ENCODE results near the gene FBXO8.
A peak's percentile ranks its signal among the peaks of the same experiment; 100 is the strongest.
"Not testable (repeated sequence)": the region's sequence is repeated elsewhere in the genome, so short reads cannot be mapped to it uniquely, and the experiment has no call there.

The FBXO8 gene

DNA sequence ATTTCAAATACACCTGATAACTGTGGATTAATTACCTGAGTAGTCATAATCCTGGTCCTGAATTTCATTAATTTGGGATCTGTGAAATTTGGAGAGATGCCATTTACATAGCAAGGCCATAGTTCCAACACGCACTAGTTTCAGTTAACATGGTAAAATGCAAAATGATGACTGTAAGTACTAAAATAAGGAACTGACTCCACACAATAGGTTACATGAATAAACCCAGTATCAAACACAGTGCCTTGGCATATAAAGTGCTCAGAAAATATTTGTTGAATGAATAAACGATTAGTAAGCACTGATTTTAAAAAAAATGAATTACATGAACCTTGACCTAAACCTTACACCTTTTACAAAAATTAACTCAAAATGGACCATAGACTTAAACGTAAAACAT lies 9.0 kb downstream of the FBXO8 start:
- Mint-ChIP-seq H3K27me3 (no peaks in the 10 kb centered on the region), H3K9me3 (no peaks in the 10 kb centered on the region), H3K4me3 (no peak overlapping the region), H3K4me1 (ENCODE audit: low read depth) (peaks cover 55% of the 10 kb centered on the region), H3K27ac (no peak overlapping the region), H3K36me3 (ENCODE audit: low read depth) (peaks cover 16% of the 10 kb centered on the region)
- no peak for DNase-seq

DNA sequence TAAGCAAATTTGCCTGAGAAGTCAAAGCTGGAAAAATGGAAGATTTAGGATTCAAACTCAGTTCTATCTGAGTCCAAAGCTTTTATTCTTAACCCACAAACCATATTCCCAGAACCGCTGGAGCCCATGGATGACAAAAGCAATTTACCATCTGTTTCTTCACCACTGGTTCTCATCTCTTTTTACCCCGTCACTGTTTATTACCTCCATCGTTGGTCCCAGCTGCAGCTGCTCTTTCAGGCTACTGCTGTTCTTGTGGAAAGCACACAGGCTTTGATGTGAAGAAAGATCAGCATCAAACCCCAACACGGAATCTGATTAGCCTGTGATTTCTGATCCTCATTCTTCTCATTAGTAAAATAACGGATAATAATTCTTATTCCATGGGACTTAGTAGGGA lies 9.5 kb downstream of the FBXO8 start:
- Mint-ChIP-seq H3K4me3 (no peak overlapping the region), H3K36me3 (ENCODE audit: low read depth) (peaks cover 14% of the 10 kb centered on the region), H3K4me1 (ENCODE audit: low read depth) (peaks cover 50% of the 10 kb centered on the region), H3K27ac (no peak overlapping the region), H3K27me3 (no peaks in the 10 kb centered on the region), H3K9me3 (no peaks in the 10 kb centered on the region)
- DNase-seq, result no peak

DNA sequence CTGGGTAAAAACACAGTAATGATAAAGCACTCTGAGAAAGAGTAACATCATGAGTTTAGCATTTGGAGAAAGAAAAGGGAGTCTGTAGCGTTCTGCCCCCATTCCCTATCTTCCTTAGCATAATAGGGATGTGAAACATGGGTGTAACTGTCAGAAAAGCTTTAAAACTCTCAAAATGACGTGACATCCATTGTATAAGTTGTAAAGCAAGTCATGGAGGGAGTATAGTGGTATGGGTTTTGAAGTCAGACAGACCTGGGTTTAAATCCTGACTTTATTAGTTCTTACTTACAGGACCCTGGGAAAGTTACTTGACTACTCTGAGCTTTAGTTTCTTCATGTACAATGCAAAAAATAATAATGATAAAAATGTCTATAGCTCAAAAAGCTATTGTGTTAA lies 17.1 kb downstream of the FBXO8 start:
- H3K27ac Mint-ChIP-seq, result no peak overlapping the region
- H3K9me3 Mint-ChIP-seq, result no peaks in the 10 kb centered on the region
- H3K4me1 Mint-ChIP-seq (ENCODE audit: low read depth), result peaks cover 26% of the 10 kb centered on the region
- DNase-seq, result no peak
- no peak overlapping the region for H3K4me3 Mint-ChIP-seq
- H3K36me3 Mint-ChIP-seq (ENCODE audit: low read depth), result peaks cover 25% of the 10 kb centered on the region
- no peaks in the 10 kb centered on the region for H3K27me3 Mint-ChIP-seq

DNA sequence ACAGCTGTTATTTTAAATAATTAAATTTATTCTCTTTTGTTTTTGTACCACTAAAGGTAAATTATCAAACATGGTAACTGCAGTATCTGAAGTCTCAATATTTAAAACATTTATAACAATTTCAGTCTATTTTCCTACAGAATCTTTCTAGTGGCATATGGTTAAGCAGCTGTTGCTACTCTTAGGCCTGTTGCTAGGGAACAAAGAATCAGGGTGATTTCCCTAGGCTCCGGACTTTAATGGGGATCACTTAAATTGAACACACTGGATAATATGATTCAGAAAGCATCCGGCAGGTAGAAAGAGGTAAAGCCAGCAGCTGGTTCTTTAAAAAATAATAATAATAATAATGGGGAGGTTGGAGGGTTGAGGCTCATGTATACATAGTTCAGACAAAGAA lies 17.6 kb downstream of the FBXO8 start:
- Mint-ChIP-seq H3K9me3 (no peaks in the 10 kb centered on the region), H3K36me3 (ENCODE audit: low read depth) (peaks cover 24% of the 10 kb centered on the region), H3K4me3 (no peak overlapping the region), H3K27me3 (no peaks in the 10 kb centered on the region), H3K27ac (no peak overlapping the region), H3K4me1 (ENCODE audit: low read depth) (peaks cover 21% of the 10 kb centered on the region)
- DNase-seq, result no peak

DNA sequence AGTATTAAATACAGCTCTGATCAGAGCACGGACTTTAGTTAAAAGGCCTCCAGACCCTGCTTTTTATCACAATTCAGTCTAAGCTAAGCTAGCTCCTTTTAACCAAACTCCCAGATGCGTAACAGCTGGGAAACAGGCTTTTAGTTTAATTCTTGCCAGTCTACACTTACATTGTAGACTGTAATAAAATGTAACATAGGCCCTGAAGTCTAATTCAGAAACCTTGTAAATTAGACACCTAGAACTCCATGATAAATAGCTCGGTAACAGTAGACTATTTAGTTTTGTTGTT lies 20.1 kb downstream of the FBXO8 start:
- Mint-ChIP-seq H3K4me3 (no peak overlapping the region), H3K9me3 (no peaks in the 10 kb centered on the region), H3K4me1 (ENCODE audit: low read depth) (peaks cover 19% of the 10 kb centered on the region), H3K27me3 (no peaks in the 10 kb centered on the region), H3K36me3 (ENCODE audit: low read depth) (peaks cover 29% of the 10 kb centered on the region), H3K27ac (no peak overlapping the region)
- DNase-seq, result no peak

DNA sequence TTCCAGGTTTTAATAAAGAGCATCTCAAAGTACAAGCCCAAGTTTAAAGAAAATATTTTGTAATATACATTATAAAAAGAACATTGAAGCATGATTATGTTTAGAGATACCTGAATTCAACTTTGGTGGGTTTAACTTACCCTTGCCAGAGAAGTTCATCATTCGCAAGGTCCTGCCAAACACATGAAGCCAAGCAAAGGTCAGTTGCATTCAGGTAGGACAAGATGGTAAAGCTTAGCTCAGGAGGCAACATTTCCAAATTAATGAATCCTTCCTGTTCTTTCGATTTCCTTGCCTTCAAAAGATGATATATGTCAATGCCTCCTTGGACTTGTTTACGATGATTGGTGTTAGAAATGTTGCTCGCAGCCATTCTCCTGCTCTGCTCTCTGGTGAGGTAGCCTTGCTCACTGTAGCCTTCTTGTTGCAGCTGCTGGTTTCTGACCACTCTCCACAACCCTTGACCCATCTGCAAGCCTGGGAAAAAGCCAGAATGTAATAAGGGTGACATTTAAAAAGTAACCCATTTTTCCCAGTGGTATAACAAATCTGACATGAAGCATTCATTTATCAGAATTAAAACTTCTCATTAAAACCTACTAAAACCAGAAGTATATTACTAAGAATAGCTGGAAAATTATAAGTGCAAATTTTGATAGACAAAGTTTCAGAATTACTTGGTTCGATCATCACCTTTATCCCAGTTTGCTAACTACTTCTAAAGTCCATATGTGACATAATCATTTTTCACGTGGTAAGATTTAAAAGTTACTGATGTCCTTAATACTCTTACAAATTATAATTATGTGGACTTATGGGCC lies 20.6 kb downstream of the FBXO8 start:
- Mint-ChIP-seq H3K27me3 (no peaks in the 10 kb centered on the region), H3K4me1 (ENCODE audit: low read depth) (peaks cover 19% of the 10 kb centered on the region), H3K9me3 (no peaks in the 10 kb centered on the region), H3K27ac (peak overlapping the region; percentile 36), H3K36me3 (ENCODE audit: low read depth) (peaks cover 30% of the 10 kb centered on the region), H3K4me3 (no peak overlapping the region)
- no peak for DNase-seq

DNA sequence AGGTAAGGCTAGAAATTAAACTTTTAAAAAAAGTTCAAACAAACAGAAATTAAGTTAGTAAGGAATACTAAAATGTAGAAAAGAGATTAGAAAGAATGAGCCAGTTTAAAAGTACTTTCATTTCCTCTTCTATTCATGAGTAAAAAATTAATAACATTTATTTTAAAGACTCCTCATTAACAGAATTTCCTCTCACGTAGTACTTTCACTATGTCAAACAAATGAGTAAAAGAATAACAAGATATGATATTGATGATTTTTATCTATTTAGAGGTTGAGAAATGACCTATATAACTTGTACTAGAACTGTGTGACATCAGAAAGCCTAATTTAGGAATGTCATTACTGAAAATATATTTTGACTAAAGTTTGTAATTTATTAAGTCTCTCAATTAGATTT lies 22.0 kb downstream of the FBXO8 start:
- Mint-ChIP-seq H3K4me1 (ENCODE audit: low read depth) (peaks cover 15% of the 10 kb centered on the region), H3K36me3 (ENCODE audit: low read depth) (peaks cover 35% of the 10 kb centered on the region)
- not testable (repeated sequence) for DNase-seq, H3K27me3 Mint-ChIP-seq, H3K4me3 Mint-ChIP-seq, H3K9me3 Mint-ChIP-seq, H3K27ac Mint-ChIP-seq

DNA sequence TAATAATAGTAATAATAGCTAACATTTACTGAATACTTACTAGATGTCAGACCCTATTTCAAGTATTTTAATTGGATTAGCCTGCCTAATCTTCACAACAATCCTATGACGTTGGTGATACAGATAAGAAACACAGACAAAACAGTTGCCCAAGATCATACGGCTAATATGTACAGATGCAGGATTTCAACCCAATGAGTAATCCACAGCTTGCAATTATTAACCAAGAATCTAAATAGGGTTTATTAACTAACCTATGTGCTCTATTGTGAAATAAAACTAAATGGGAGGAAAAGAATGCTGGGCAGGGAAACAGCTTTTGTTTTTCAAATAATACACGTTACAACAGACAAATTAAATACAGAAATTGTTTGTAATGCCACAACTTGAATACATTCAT lies 23.4 kb downstream of the FBXO8 start:
- Mint-ChIP-seq H3K27me3 (no peaks in the 10 kb centered on the region), H3K27ac (no peak overlapping the region), H3K4me1 (ENCODE audit: low read depth) (peaks cover 13% of the 10 kb centered on the region), H3K9me3 (no peaks in the 10 kb centered on the region), H3K36me3 (ENCODE audit: low read depth) (peaks cover 44% of the 10 kb centered on the region), H3K4me3 (no peak overlapping the region)
- no peak for DNase-seq

DNA sequence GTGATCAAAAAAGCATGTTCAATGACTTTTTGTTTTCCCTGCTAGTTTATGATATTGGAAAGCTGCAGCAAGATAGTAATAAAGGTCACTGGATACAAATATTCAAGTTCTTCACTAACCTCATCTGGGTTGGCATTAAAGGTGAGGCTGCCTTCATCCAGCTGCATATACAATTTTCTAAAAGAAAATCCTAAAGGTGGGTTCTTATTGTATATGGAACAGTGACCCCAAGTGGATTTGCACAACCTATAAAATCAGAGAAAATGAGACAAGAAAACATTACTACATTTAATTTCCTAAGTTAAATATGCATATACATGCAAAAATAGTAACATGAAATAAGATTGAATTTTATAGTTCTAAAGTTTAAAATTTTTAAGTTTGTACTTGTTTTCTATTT lies 23.9 kb downstream of the FBXO8 start:
- Mint-ChIP-seq H3K27ac (no peak overlapping the region), H3K27me3 (no peaks in the 10 kb centered on the region), H3K36me3 (ENCODE audit: low read depth) (peaks cover 48% of the 10 kb centered on the region), H3K4me3 (no peak overlapping the region), H3K9me3 (no peaks in the 10 kb centered on the region), H3K4me1 (ENCODE audit: low read depth) (peaks cover 10% of the 10 kb centered on the region)
- no peak for DNase-seq

DNA sequence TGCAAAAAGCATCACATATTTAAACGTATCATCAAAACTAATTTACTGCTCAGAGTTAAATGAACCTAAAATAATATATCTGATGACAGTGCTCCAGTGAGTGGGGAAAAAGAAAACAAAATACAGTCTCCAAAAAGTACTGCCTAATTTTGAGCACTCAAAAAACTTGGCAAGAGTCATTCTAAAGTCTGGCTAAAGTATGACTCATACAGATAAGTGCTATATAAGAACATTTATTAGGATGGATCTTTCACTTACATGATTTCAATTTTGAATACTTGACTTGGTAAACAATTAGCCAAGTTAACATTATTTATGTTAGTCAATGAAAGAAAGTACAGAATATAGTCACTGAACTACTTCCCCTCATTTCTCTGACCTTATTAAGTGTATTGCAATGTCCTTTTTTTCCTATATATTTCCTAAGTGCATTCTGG lies 27.2 kb downstream of the FBXO8 start:
- Mint-ChIP-seq H3K27me3 (no peaks in the 10 kb centered on the region), H3K27ac (no peak overlapping the region), H3K36me3 (ENCODE audit: low read depth) (peaks cover 43% of the 10 kb centered on the region), H3K9me3 (no peaks in the 10 kb centered on the region), H3K4me1 (ENCODE audit: low read depth) (peaks cover 8% of the 10 kb centered on the region), H3K4me3 (no peak overlapping the region)
- DNase-seq, result no peak

DNA sequence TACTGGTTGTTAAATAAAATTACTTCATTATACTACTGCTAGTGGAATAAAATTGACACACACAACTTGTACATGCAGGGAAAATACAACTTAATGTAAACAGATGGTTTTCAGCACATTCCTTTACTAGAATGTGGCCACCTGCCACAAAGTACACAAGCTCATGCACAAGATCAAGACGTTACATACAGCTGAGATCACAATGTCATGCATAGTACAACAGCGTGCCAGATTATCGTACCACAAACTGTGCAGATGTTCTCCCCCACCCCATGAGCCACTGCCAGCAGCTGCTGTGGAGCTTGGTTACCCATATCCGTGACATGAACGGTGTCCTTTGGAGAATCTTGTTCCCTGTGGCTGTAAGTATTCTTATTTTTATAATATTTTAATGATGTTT lies 27.7 kb downstream of the FBXO8 start:
- no peaks in the 10 kb centered on the region for H3K9me3 Mint-ChIP-seq
- peaks cover 8% of the 10 kb centered on the region for H3K4me1 Mint-ChIP-seq (ENCODE audit: low read depth)
- no peak overlapping the region for H3K27ac Mint-ChIP-seq
- no peaks in the 10 kb centered on the region for H3K27me3 Mint-ChIP-seq
- peaks cover 43% of the 10 kb centered on the region for H3K36me3 Mint-ChIP-seq (ENCODE audit: low read depth)
- H3K4me3 Mint-ChIP-seq, result no peak overlapping the region
- DNase-seq, result no peak

DNA sequence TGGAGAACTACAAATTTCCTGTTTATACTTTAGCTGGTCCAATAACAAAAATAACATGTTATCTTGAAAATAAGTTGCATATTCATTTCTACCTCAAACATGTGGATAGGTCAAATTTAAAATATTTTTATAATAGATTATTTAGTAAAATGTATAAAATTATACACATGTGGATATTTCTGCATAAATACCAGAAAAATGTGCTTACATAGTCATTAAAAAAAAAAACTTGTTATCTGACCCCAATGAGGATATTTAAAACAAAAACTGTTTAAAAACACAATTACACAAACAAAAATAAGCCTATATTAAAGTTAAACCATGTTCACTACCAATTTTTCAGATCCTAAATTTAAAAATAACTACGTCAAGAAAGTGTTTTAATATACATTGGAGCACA lies 28.1 kb downstream of the FBXO8 start:
- H3K27me3 Mint-ChIP-seq, result no peaks in the 10 kb centered on the region
- peaks cover 8% of the 10 kb centered on the region for H3K4me1 Mint-ChIP-seq (ENCODE audit: low read depth)
- H3K27ac Mint-ChIP-seq, result no peak overlapping the region
- DNase-seq, result no peak
- no peak overlapping the region for H3K4me3 Mint-ChIP-seq
- H3K36me3 Mint-ChIP-seq (ENCODE audit: low read depth), result peaks cover 41% of the 10 kb centered on the region
- H3K9me3 Mint-ChIP-seq, result no peaks in the 10 kb centered on the region

DNA sequence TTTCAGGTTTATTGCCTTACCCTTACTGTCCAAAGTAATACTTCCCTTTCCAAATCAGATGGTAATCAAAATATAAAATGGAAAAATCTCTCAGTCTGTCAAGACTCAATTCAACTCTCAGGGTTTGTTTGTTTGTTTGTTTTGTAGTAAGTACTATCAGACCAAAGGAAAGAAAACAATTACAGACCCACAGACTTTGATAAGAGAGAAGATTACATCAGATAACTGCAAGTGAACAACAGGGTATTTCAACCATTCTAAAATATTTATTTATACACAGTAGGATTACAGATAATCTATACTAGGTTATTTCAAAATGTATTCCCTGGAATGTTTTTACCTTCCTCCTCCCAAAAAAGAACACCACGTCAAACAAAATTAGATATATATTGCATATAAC lies 28.9 kb downstream of the FBXO8 start:
- no peak overlapping the region for H3K4me3 Mint-ChIP-seq
- H3K27ac Mint-ChIP-seq, result no peak overlapping the region
- H3K9me3 Mint-ChIP-seq, result no peaks in the 10 kb centered on the region
- H3K36me3 Mint-ChIP-seq (ENCODE audit: low read depth), result peaks cover 40% of the 10 kb centered on the region
- no peak for DNase-seq
- H3K4me1 Mint-ChIP-seq (ENCODE audit: low read depth), result peaks cover 8% of the 10 kb centered on the region
- no peaks in the 10 kb centered on the region for H3K27me3 Mint-ChIP-seq

DNA sequence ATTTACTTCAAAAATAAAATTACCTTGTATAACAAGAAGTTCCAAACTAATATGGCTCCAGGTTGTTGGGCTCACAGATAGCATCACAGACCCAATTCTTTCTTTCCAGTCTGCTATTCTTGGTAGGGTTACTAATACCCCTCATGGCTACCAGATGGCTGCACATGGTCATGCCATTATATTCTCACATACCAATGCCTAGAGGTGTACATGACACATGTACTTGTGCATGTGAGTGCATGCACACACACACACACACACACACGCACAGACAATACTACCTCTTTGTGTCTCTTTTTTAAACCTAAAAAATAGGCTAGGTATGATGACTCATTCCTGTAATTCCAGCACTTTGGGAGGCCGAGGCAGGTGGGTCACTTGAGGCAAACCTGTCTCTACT lies 31.1 kb downstream of the FBXO8 start:
- no peak overlapping the region for H3K4me3 Mint-ChIP-seq
- H3K27ac Mint-ChIP-seq, result no peak overlapping the region
- no peaks in the 10 kb centered on the region for H3K9me3 Mint-ChIP-seq
- H3K36me3 Mint-ChIP-seq (ENCODE audit: low read depth), result peaks cover 28% of the 10 kb centered on the region
- H3K4me1 Mint-ChIP-seq (ENCODE audit: low read depth), result peaks cover 8% of the 10 kb centered on the region
- no peak for DNase-seq
- H3K27me3 Mint-ChIP-seq, result no peaks in the 10 kb centered on the region

DNA sequence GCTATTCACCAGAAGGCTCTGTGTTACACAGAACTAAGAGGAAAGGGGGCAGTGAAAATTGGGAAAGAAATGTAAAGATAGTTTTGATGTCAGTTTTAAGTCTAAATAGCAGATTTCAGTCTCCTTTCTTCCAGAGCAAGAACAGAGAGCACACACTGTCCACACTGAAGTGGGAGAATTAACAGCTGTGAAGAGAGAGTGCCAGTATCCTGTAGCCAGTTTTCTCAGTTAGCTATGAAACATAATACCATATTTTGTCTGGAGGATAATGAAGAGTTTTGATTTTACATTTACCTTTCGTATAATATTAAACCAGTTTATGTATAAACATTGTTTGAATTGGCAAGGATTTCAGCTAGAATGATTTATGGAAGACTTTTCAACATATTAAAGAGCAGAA lies 35.1 kb downstream of the FBXO8 start:
- Mint-ChIP-seq H3K27me3 (no peaks in the 10 kb centered on the region), H3K4me3 (no peak overlapping the region), H3K9me3 (no peaks in the 10 kb centered on the region), H3K36me3 (ENCODE audit: low read depth) (peaks cover 4% of the 10 kb centered on the region), H3K4me1 (ENCODE audit: low read depth) (peaks cover 5% of the 10 kb centered on the region), H3K27ac (no peak overlapping the region)
- no peak for DNase-seq

DNA sequence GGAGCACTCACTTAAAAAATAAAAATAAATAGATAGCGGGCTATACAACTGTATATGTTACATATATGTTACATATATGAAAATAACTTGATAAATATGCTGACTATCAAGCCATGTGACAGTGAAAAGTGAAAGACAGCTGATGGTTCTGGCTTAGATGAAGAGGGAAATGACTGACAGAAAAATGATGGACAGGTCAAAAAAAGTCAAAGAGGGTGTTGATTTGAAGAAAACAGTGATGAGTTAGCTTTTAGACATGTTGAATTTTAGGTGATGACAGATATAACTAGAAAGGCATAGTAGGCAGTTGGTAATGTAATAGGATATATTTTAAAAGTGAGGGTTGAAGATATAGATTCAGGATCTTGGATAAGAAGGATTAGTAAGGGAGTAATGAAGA lies 37.8 kb downstream of the FBXO8 start:
- no peak for DNase-seq
- H3K9me3 Mint-ChIP-seq, result no peaks in the 10 kb centered on the region
- no peaks in the 10 kb centered on the region for H3K27me3 Mint-ChIP-seq
- H3K4me1 Mint-ChIP-seq (ENCODE audit: low read depth), result peaks cover 2% of the 10 kb centered on the region
- H3K4me3 Mint-ChIP-seq, result no peak overlapping the region
- no peak overlapping the region for H3K27ac Mint-ChIP-seq
- H3K36me3 Mint-ChIP-seq (ENCODE audit: low read depth), result peaks cover 11% of the 10 kb centered on the region
